CD4-positive, alpha-beta T cell treated with Interleukin-12 subunit alpha and Interleukin-12 subunit beta, for 1 hour (primary cell): ENCODE measurements around the gene WIPF1.

Experiments used
- DNase-seq: peaks from one replicate; pipeline ENCODE4 v3.0.0-alpha.2; 2020

Gene WIPF1

GRCh38 chr2:174595116-174595809, 2.3 kb downstream of the WIPF1 start:
- peak; percentile 52 for DNase-seq

DNA sequence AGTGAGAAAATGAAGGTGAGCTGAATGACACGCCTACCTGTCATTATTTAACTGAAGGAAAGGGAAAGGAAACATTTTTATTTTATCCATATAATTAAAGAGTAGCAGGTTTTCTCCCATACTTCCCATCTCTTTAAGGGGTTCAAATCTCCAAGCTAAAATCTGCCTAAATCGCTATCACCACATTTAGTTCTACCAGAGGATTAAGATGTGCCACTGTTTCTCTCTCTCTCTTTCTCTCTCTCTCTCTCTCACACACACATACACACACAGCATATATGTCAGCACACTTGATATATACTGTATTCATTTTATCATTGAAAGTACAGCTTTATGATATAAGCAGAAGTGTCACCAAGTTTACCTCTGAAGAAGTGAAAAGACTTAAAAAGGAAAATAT, 3.1 kb downstream of the WIPF1 start:
- DNase-seq, result peak; percentile 51

DNA sequence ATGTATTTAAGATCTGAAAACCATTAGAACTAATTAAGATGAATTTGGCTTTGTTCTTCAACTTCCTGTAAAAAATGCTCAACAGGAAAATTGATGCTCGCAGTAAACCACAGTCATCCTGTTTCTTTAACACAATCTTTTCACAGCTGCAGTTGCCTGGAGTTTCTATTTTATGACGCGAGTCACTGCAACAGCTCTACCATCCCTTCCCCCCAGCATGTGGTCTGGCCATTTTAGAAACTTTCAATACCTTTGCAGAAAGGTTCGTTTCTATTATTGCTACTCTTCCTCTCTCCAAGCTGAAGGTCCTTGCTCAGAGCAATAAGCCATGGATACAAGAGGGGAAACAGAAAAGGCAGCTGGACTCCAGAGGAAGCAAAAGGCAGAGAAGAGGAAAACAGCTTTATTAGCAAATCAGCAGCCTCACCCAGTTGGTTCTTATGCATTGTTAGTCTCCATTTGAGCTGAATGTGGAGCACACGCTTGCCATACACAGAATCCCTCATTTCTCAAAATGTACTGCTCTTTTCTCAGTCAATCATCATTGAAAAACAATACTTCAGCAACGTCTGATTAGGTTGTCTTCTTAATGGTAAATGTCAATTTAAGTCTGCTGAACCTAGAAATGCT, 3.9 kb downstream of the WIPF1 start:
- DNase-seq, result peak; percentile 87

GRCh38 chr2:174593041-174593440, 4.6 kb downstream of the WIPF1 start:
- no peak for DNase-seq

DNA sequence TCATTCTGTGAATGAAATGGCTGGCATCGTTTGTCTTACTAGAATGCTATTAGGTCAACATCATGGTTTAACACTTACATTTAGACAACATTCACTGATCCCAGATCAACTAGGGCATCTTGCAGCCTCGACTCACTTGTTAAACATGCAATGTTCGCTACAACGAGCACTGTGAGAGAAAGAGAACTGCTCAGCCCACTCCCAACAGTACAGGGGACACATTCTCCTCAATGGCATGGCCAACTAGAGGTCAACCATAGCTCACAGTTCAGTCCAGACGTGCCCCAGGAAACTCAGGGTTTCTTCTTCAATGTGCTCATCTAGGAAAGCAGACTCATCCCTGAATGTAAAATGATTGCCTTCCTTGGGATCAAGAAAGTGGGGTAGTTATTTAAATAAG, 5.9 kb downstream of the WIPF1 start:
- DNase-seq, result no peak

DNA sequence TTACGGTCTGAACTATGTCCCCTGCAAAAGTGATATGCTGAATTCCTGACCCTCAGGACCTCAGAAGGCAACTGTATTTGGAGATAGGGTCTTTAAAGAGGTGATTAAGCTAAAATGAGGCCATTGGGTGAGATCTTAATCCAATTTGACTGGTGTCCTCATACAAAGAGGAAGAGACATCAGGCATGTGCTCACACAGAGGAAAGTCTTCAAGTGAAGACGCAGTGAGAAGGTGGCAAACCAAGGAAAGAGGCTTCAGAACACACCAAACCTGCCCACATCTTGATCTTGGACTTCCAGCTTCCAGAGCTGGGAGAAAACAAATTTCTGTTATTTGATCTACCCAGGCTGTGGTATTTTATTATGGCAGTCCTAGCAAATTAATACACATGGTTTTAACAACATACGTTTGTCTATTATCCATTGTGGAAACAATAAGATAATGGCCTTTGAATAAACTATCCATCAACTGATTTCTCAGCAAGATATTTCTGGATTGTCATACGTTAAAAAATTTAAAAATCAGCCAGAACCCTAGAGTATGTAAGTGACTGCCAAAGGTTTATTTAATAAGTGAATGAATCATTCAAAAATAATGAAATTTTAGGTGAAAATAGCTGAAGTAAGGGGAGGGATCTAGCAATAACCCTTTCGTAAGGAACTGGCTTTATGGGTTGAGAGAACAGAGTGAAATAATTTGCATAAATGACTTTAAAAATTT, 6.5 kb downstream of the WIPF1 start:
- DNase-seq, result no peak

DNA sequence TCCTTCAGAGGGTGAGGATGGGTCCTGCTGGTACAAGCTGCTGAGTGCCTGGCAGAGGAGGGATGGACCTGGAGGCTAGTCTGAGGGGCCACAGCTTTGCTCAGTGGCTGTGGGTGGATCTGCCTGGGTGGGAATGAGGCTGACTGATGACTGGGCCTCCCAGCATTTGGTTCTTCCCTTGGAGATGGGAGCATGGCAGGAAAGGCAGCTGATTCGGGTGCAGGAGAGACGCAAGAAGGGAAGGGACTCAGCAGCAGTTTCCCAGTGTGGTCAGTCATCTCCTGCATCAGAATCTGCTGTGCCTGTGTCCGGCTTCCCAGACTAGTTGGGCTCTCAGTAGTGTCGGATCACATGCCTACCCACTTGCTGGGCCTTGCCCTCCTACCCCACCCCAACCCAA, 7.3 kb downstream of the WIPF1 start:
- no peak for DNase-seq

DNA sequence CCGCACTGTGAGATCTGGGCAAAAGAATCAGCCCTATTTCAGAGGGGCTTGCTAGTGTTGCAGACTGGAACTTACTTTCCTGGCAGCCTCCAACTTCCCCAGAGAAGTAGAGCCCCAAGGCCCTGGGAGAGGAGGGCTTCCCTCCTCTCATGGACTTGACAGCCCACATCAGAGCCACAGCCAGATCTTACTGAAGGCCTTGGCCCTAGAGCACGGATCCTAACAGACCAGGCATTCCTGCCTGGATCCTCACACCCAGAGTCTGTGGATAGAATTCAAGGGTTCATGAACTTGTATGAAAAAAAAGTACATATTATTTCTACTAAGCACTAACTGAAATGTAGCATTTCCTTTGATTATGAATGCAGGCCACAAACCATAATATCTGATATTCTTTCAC, 8.3 kb downstream of the WIPF1 start:
- no peak for DNase-seq

DNA sequence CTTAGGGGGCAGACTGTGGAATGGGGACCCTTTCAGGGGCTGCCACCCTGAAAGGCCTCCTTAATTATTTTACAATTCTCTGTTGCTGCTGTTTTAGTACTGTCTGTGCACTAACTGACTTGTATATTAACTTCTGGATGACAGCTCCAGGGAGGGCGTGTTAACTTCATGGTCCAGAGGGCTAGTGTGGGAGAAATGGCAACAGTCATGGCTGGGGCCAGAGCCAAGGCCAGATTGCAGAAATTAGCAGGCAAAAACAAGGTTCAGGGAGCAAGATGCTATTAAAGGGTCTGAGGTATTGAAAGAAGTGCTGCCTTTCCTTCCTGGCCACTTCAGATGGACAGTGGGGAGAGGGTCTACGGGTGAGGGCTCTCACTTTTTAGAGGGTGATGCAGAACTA, 9.1 kb downstream of the WIPF1 start:
- DNase-seq, result no peak

GRCh38 chr2:174587579-174587978, 10.0 kb downstream of the WIPF1 start:
- no peak for DNase-seq

DNA sequence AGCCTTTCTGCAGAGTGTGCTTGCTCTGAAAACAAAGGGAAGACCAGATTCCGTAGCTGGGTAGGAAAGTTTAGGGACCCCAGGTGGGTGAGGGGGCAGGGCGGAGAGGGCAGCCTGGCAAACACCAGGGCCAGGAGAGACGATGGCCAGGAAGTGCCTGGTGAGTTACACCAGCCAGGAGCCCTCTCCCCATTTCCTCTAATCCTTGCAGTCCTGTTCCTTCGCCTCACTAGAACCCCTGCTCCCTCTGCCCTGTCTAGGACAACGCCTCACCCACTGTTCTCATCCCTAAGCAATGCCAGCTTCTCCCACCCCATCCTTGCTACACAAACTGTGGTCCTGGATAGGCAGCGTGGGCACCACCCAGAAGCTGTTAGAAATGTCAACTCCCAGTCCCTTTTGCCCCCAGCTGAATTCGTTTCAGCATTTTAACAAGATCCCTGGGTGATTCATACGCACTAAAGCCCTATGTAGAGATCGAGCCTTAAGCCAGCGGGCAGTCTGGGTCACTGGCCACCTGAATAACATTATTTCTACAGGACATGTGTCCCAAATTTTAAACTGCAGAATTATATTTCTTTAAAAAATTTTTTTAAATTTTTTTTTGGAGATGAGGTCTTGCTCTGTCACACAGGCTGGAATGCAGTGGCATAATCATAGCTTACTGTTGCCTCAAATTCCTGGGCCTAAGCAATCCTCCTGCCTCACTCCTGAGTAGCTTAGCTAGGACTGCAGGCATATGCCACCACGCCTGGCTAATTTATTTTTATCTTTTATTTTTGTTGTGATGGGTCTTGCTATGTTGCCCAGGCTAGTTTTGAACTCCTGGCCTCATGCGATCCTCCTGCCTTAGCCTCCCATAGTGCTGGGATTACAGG, 10.9 kb downstream of the WIPF1 start:
- no peak for DNase-seq

DNA sequence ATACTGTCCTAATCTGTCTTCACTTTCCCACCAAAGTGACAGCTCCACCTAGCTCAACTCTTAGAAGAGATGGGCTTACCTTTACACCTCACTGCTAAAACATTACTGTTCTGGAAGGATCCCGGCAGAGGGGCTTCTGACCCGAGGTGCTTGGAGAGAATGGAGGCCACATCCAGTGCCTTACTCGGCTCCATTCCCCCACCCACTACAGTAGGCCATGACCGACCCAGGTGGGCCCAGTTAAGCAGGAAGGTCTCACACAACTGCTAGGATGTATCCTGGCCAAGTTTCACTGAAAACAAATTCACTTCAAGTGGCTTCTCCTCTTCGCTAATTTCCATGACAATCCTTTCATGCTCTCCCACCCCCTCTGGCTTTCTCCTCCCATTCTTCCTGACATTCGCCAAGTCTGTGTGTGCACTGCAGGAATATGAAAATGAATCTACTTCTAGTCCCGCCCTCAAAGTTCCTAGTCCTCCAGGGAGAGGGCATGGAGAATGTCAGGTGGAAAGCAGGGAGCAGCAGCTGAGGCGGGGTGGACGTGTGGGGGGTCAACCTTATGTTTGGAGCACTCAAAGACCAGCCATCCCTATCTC, 11.8 kb downstream of the WIPF1 start:
- DNase-seq, result no peak

GRCh38 chr2:174585146-174585545, 12.5 kb downstream of the WIPF1 start:
- no peak for DNase-seq

DNA sequence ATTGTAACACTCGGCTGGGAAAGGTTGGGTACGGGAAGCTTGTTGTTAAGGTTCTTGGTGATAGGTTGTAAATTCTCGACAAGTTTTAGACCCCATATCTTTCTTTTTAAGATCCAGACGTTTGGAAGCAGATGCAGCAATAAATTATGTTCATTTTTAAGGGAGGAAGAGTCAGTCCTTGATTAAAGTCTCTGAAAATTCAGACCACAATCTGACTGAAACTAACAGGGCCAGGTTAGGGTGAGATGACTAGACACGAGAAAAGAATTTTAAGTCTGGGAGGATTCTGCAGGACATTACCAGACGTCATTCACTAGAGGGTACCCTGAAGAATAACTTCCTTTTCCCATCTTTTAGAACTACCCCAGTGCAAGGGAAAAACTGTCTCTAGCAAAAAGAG, 16.1 kb downstream of the WIPF1 start:
- DNase-seq, result no peak

GRCh38 chr2:174580951-174581350, 16.7 kb downstream of the WIPF1 start:
- no peak for DNase-seq

DNA sequence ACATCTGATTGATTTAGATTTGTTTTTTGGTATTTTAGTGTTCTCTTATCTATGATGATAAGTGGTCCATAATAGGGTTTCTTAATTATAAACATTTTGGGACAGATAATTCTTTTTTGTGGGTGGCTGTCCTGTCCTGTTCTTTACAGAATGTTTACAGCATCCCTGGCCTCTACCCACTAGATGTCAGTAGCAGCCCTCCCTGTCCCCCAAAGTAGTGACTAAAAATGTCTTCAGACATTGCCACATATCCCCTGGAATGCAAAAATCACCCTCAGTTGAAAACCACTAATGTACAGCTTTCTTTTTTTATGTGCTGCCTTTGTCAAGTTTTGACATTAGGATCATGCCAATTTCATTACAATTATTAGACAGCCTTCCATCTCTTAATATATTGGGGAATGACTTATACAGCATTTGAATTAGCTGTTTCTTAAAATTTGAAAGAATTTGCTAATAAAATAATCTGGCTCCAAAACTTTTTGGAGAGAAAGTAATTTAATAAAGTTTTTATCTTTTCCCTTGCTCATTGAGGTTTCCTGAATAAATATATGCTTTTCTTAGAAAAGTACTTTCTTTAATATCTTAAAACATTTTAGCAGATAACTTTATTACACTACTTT, 19.5 kb downstream of the WIPF1 start:
- DNase-seq, result peak; percentile 76

DNA sequence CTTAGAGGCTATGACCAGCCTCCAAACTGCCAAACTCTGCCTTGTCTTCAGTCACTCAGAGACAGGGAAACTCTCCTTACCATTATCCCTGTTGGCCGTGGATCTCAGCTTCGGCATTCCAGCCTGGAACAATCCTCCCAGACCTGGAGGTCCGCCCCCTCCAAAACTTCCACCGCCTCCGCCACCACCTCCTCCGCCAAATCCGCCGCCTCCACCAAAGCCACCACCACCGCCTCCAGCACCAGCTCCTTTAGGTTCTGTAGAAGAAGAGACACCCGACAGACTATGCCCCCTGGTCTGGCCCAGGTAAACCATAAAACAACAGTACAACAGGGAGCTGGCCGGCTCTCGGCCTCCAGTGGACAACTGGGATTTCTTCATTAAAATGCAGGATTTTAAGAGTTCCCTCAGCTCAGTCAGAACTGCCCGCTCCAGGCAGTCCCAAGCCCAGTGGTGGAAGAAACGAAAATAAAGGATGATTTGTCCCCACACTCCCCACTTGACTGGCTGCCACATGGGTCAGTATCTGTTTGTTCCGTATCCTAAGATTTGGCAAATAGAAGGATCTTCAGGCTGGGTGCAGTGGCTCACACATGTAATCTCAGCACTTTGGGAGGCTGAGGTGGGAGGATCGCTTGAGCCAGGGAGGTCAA, 22.4 kb downstream of the WIPF1 start:
- DNase-seq, result no peak

DNA sequence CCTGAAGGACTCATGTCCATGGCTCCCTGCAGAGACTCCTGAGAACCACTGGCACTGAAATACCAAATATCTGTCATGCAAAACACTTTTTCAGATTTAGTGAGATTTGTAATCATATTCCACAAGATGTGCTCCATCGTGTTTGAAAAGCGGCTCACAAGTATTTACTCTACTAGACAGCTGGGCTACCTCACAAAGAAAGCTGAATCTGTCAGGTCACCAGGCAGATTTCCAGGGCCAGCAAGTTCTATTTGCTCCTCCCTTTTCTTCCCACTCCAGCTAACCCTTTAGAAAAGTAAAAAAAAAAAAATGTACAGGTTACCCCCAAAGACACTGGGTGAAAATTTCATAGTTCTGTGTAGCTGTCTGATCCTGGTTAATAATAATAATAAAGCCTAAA, 22.9 kb downstream of the WIPF1 start:
- DNase-seq, result no peak

DNA sequence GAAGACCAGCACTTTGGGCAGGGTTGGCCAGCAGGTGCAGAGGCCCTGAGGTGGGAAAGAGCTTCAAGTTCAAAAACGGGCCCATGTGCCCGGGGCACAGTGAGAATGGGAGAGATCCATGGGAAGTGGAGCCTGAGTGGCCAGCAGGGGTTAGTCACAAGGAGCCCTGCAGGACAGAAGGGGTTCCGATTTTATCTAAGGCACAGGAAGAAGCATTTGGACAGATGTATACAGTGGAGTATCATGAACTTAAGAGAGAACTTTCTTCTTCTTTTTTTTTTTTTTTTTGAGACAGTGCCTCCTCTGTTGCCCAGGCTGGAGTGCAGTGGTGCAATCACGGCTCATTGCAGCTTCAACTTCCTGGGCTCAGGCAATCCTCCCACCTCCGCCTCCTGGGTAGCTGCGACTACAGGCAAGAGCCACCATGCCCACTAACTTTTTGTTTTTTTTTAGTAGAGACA, 24.0 kb downstream of the WIPF1 start:
- DNase-seq, result peak; percentile 53

- DNase-seq, result no peak
These were observed 25.0 kb downstream of the WIPF1 start for GRCh38 chr2:174572556-174572955.

DNA sequence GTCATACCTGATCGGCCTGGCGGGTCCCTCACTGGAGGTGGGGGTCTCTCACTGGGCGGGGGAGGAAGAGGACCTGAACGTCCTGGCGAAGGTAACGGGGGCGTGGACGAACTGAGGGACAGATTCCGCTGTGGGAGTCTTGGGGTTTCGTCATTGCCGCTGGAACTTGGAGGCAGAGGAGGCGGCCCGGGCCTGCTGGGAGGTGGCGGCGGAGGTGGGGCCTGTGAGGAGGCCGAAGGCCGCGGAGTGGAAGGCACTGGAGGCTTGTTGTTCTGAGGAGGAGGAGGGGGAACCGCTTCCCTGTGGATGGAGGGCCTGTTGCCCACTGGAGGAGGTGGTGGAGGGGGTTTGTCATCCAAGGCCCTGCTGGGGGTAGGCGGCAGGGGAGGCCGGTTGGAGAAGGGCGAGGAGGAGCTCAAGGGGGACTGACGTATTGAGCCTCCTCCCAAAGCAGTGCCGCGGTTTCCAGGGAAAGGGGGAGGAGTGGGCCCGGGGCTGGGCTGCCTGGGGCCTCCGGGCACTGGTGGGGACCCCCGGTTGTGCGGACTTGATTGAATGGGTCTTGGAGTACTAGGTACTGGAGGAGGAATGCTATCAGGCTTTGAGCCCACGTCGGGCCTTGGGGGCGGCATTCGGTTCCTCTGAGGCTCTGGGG, 25.8 kb downstream of the WIPF1 start:
- DNase-seq, result no peak
